K562 (cell line): ENCODE data around the gene AHI1. TPM values are rescaled to one million over a fixed set of nuclear protein-coding genes. Genes with fewer than 3 reads are reported as not detected.

ENCODE experiments used
- ATF7 ChIP-seq: fragments of 450-650 bp; IDR thresholded peaks from 2 replicates; pipeline ENCODE4 v1.7.1; 2014; ENCODE audit warnings: mild to moderate bottlenecking, moderate library complexity
- CCNT2 ChIP-seq: IDR thresholded peaks from 2 replicates; pipeline ENCODE4 v1.6.1; 2011; ENCODE audit warnings: borderline replicate concordance, low read depth, mild to moderate bottlenecking, moderate library complexity, mixed read lengths, low read length; ENCODE audit not compliant: insufficient read length; ENCODE audit errors: extremely low read depth
- EP400 ChIP-seq: fragments of 450-650 bp; IDR thresholded peaks from 2 replicates; pipeline ENCODE4 v1.6.1; 2017; ENCODE audit warnings: antibody characterized with exemption, mild to moderate bottlenecking, moderate library complexity
- FOXP1 ChIP-seq: sonication (generic); formaldehyde crosslinking; IDR thresholded peaks from 2 replicates; pipeline ENCODE4 v1.8.0; 2022; ENCODE audit warnings: mild to moderate bottlenecking, missing genetic modification reagents
- HDAC2 ChIP-seq: fragments of 450-650 bp; IDR thresholded peaks from 2 replicates; pipeline ENCODE4 v1.6.1; 2016; ENCODE audit warnings: mild to moderate bottlenecking
- NCOA1 ChIP-seq: fragments of 450-650 bp; IDR thresholded peaks from 2 replicates; pipeline ENCODE4 v1.6.1; 2016; ENCODE audit warnings: low read depth
- NR1H2 ChIP-seq: sonication (generic); formaldehyde crosslinking; IDR thresholded peaks from 2 replicates; pipeline ENCODE4 v1.4.0; 2020; ENCODE audit warnings: mild to moderate bottlenecking, missing genetic modification reagents
- RBBP5 ChIP-seq: fragments of 200-600 bp; sonication (generic); IDR thresholded peaks from 2 replicates; pipeline ENCODE4 v1.6.1; 2012; ENCODE audit warnings: borderline replicate concordance, mild to moderate bottlenecking, low read length, control low read depth, inconsistent platforms; ENCODE audit not compliant: insufficient read depth, poor library complexity, severe bottlenecking
- RBM14 ChIP-seq: fragments of 200-400 bp; formaldehyde crosslinking; IDR thresholded peaks from 2 replicates; pipeline ENCODE4 v1.6.1; 2018; ENCODE audit warnings: low read depth, mild to moderate bottlenecking, low read length, moderate library complexity, borderline replicate concordance; ENCODE audit not compliant: insufficient read depth
- RFX5 ChIP-seq: IDR thresholded peaks from 2 replicates; pipeline ENCODE4 v1.6.1; 2011; ENCODE audit warnings: low read depth, mild to moderate bottlenecking, improper control_type of control experiment, low read length
- RHOXF2B ChIP-seq: fragments of 250-450 bp; sonication (Bioruptor Pico); conservative IDR thresholded peaks from 2 replicates; pipeline ENCODE4 v1.5.1; 2021
- SOX6 ChIP-seq: fragments of 450-650 bp; IDR thresholded peaks from 2 replicates; pipeline ENCODE4 v1.6.1; 2014; ENCODE audit warnings: mild to moderate bottlenecking
- SRSF7 ChIP-seq: fragments of 200-400 bp; formaldehyde crosslinking; optimal IDR thresholded peaks from 2 replicates; pipeline ENCODE3; 2017; ENCODE audit warnings: mild to moderate bottlenecking, low read depth, low read length
- TFE3 ChIP-seq: fragments of 450-650 bp; formaldehyde crosslinking; IDR thresholded peaks from 2 replicates; pipeline ENCODE4 v1.4.0; 2020; ENCODE audit warnings: mild to moderate bottlenecking, mixed read lengths
- XRCC5 ChIP-seq: fragments of 200-400 bp; formaldehyde crosslinking; IDR thresholded peaks from 2 replicates; pipeline ENCODE4 v1.6.1; 2017; ENCODE audit warnings: low read depth, mild to moderate bottlenecking, low read length
- ZKSCAN3 ChIP-seq: fragments of 250-450 bp; sonication (Bioruptor Pico); IDR thresholded peaks from 2 replicates; pipeline ENCODE4 v1.4.0; 2020
- ZNF146 ChIP-seq: IDR thresholded peaks from one replicate; pipeline ENCODE4 v1.6.1; 2018; ENCODE audit warnings: missing compliant biosample characterization; ENCODE audit not compliant: unreplicated experiment
- ZNF217 ChIP-seq: sonication (generic); formaldehyde crosslinking; IDR thresholded peaks from 2 replicates; pipeline ENCODE4 v1.8.0; 2022; ENCODE audit warnings: mild to moderate bottlenecking, missing genetic modification reagents
- polyA plus RNA-seq, 8 experiments: library from polyadenylated mRNA; depleted of rRNA in 4 of 8; stranded (reverse) in 5 of 8; unstranded in 3 of 8; fragments of >200 nt; fragmentation: Nextera tagmentation in 2 of 8; fragmentation: Illumina TruSeq in 1 of 8; extraction: Ambion mirVana in 2 of 8; extraction: Trizol in 1 of 8; gene quantifications; 2 replicates each; pipeline versions ENCODE4 v1.2.1 to v1.2.3, GENCODE V29; 2011 to 2014; ENCODE audit warnings: inconsistent platforms in 1 of 8, missing spikeins in 1 of 8
- total RNA-seq, 7 experiments: library from RNA; depleted of rRNA in 6 of 7; stranded (reverse); fragments of >200 nt in 6 of 7; fragmentation: Illumina TruSeq in 2 of 7; extraction: Trizol in 2 of 7; gene quantifications; 2 replicates each; pipeline versions ENCODE4 v1.2.1 to v1.2.3, GENCODE V29; 2011 to 2021; ENCODE audit warnings: low replicate concordance in 1 of 7
- TF ChIP-seq, protein P1 (sequence below): sonication (generic); formaldehyde crosslinking; IDR thresholded peaks from 2 replicates; pipeline ENCODE4 v1.8.1; 2023; ENCODE audit warnings: mild to moderate bottlenecking, missing genetic modification reagents, moderate library complexity
- TF ChIP-seq, protein P2 (sequence below): IDR thresholded peaks from 2 replicates; pipeline ENCODE4 v1.6.1; 2011; ENCODE audit not compliant: insufficient read length; ENCODE audit errors: extremely low read depth
- TF ChIP-seq, protein P3 (sequence below): fragments of 450-650 bp; conservative IDR thresholded peaks from 2 replicates; pipeline ENCODE4 v1.6.1; 2016; ENCODE audit warnings: missing genetic modification characterization, low read depth, mild to moderate bottlenecking, missing compliant biosample characterization, moderate library complexity
- TF ChIP-seq, protein P4 (sequence below): fragments of 250-450 bp; sonication (Bioruptor Pico); IDR thresholded peaks from 2 replicates; pipeline ENCODE4 v1.5.0; 2021; ENCODE audit warnings: mild to moderate bottlenecking, moderate library complexity

The AHI1 gene
- total and polyA plus RNA-seq, 9 of the 15 experiments (the other 6 are each of a cell fraction or from before 2014, with no cell fraction given) = 24.7 to 54.9 (median 32.2) TPM

DNA sequence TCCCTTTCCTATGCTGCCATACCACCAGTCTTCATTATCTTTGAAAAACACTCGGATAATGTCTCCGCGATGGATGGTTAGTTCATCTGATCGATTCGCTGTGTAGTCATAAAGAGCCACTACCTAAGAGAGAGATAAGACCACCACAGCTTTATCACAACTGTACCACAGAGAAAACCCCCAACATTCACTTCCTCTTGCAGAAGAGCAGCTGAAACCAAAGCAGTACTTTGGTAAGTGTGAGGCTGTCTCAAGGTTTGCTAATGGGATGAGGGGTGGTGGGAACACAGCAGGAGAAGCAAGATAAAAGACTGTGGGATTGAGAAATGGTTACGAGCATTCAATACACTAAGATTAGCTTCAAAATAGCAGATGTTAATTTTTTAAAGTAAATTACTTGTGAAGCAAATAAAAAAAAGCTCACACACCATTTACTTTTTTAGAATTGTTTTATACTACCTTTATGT, 174.3 kb downstream of the AHI1 start (continued):
- TF ChIP-seq TFE3 (no peak), RFX5 (no peak), SOX6 (peak; percentile 99), RHOXF2B (no peak), ZNF217 (CRISPR knock-in tag) (no peak), CCNT2 (peak; percentile 99), RBM14 (no peak), FOXP1 (peak; percentile 85), NCOA1 (peak; percentile 99), NR1H2 (no peak), SRSF7 (no peak), ATF7 (peak; percentile 93), RBBP5 (no peak), EP400 (peak; percentile 80), XRCC5 (0 out of 2 replicates have a peak, but pooled peaks have one; percentile 28), ZNF146 (CRISPR knock-in tag) (no peak), HDAC2 (peak; percentile 100), ZKSCAN3 (CRISPR knock-in tag) (no peak)
- TF ChIP-seq, protein P1, sequence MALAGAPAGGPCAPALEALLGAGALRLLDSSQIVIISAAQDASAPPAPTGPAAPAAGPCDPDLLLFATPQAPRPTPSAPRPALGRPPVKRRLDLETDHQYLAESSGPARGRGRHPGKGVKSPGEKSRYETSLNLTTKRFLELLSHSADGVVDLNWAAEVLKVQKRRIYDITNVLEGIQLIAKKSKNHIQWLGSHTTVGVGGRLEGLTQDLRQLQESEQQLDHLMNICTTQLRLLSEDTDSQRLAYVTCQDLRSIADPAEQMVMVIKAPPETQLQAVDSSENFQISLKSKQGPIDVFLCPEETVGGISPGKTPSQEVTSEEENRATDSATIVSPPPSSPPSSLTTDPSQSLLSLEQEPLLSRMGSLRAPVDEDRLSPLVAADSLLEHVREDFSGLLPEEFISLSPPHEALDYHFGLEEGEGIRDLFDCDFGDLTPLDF (CRISPR knock-in tag) = no peak
- TF ChIP-seq, protein P2, sequence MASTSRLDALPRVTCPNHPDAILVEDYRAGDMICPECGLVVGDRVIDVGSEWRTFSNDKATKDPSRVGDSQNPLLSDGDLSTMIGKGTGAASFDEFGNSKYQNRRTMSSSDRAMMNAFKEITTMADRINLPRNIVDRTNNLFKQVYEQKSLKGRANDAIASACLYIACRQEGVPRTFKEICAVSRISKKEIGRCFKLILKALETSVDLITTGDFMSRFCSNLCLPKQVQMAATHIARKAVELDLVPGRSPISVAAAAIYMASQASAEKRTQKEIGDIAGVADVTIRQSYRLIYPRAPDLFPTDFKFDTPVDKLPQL = no peak
- TF ChIP-seq, protein P3, sequence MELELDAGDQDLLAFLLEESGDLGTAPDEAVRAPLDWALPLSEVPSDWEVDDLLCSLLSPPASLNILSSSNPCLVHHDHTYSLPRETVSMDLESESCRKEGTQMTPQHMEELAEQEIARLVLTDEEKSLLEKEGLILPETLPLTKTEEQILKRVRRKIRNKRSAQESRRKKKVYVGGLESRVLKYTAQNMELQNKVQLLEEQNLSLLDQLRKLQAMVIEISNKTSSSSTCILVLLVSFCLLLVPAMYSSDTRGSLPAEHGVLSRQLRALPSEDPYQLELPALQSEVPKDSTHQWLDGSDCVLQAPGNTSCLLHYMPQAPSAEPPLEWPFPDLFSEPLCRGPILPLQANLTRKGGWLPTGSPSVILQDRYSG (tag) = peak; percentile 87
- TF ChIP-seq, protein P4, sequence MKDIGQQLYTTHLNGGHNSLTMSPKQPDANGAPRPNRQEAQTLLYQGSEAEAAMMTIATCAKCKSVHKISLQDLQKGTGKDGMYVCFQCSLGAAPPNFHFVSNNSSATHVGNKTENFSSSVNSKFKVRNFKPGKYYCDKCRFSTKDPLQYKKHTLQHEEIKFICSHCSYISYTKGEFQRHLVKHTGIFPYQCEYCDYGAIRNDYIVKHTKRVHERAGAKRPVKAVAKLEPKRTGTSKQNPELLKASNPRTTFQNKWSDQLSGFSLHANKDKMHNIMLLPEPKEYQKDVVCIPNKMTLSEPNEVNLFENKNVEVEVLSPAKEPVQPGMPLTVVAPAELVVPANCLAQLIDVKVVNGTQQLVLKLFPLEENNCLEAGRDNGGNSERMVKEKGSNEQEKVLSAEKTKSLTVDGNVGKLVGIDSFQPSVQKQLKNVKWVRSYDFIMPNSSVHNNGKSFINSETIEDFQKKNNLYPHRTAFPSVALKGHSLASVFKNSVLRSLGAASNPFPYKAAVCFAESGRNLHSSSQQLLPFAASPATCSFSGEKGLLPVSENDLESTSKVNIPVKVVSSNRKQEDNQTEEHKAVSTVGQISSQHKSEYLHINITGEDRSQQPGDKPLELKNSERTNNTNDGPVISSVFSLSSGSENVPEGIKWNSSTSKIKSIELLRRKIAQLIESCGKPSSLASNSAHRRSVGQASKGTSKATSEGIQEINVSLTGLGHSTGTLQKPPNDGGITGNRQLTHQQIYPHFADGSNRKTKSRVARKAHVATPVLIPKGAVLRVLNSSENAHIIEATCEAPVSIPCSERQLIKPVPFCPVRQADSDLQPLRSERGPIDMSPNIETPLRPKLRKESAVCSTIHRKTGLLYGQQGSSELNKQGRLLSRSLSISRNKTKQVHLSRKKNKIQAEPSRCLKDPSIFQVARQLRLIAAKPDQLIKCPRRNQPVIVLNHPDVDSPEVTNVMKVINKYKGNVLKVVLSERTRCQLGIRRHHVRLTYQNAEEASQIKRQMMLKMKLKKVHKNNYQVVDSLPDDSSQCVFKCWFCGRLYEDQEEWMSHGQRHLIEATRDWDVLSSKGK = no peak
